Measurements from ENCODE around the gene PEX6. TPM values are rescaled to one million over a fixed set of nuclear protein-coding genes. Genes with fewer than 3 reads are reported as not detected.

The PEX6 gene
- total RNA-seq, 1 experiment from 2014 or later = 15.6 TPM

DNA sequence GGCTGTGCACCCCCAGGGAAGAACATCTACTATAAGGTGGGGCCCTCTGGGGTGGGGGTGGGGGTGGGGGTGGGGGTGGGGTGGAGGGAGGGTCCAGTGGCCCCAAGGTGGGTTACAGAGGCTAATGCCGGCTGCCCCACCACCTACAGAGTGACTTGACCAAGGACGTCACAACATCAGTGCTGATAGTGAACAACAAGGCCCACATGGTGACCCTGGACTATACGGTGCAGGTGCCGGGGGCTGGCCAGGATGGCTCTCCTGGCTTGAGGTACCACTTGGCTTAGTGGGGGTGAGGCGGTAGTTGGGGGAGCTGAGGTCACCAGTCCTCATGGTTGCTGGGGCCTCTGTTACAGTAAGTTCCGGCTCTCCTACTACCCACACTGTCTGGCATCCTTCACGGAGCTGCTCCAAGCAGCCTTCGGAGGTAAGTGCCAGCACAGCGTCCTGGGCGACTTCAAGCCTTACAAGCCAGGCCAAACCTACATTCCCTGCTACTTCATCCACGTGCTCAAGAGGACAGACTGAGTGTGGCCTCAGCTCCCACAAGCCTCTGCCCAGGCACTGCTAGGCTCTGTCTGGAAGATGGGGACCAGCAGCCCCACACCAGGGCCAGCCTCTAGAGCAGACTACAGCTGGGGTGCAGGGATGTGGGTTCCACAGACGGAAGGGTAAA lies 15.7 kb downstream of the PEX6 start:
- H3K9me3 Mint-ChIP-seq = 0 out of 5 replicates have a peak, but pooled peaks cover 0 to 2% of the 10 kb centered on the region in 2 experiments
- Histone ChIP-seq H3K18ac (ENCODE audit: insufficient read length, low read depth, low read length) (no peak overlapping the region), H3K27me3 (ENCODE audit: insufficient read depth, low read length) (peaks cover 6% of the 10 kb centered on the region; the same call in 1 of the 2 replicates), H4K20me1 (ENCODE audit: control insufficient read depth, insufficient read depth, insufficient read length) (no peaks in the 10 kb centered on the region), H3K27ac (ENCODE audit: insufficient read length, low read depth, low read length) (no peak overlapping the region), H3T11ph (ENCODE audit: low read length) (no peak overlapping the region), H2BK5ac (ENCODE audit: insufficient read length, low read length) (no peak overlapping the region), H3K23ac (ENCODE audit: insufficient read length, low read depth, low read length) (no peak overlapping the region), H4K91ac (ENCODE audit: insufficient read length, low read depth, low read length) (no peak overlapping the region), H3K14ac (ENCODE audit: insufficient read depth, low read length) (no peak overlapping the region), H4K5ac (ENCODE audit: insufficient read length, low read depth, low read length) (no peak overlapping the region), H2BK15ac (ENCODE audit: low read depth, low read length) (no peak overlapping the region), H2AFZ (ENCODE audit: low read length) (no peak overlapping the region), H2AK5ac (ENCODE audit: insufficient read length, low read length) (no peak overlapping the region), H2BK120ac (ENCODE audit: low read depth, low read length, poor library complexity, severe bottlenecking) (no peak overlapping the region), H3K56ac (ENCODE audit: insufficient read length, low read depth, low read length) (no peak overlapping the region), H2BK20ac (ENCODE audit: low read depth, low read length, poor library complexity, severe bottlenecking) (no peak overlapping the region), H3K4me1 (ENCODE audit: insufficient read depth, low read length) (no peaks in the 10 kb centered on the region), H4K8ac (replicated peaks; ENCODE audit: insufficient read length, low read depth, low read length) (no peak overlapping the region), H3K79me2 (ENCODE audit: insufficient read depth, low read length) (no peaks in the 10 kb centered on the region), H2BK12ac (ENCODE audit: insufficient read length, low read depth, low read length) (no peak overlapping the region), H3K4me2 (ENCODE audit: insufficient read depth, insufficient read length, low read length) (no peak overlapping the region), H3K23me2 (ENCODE audit: insufficient read length, low read depth, low read length, poor library complexity, severe bottlenecking) (peaks cover 10% of the 10 kb centered on the region), H3K9me3 (ENCODE audit: control insufficient read depth, low read depth, low read length) (no peaks in the 10 kb centered on the region), H3K9ac (ENCODE audit: extremely low read depth, insufficient read length, low read length) (no peak overlapping the region), H3K4ac (ENCODE audit: low read depth, low read length) (no peak overlapping the region), H3K79me1 (ENCODE audit: insufficient read depth, low read depth, low read length, poor library complexity, severe bottlenecking) (no peaks in the 10 kb centered on the region)
- no CpG with 5 or more reads among the region's 12 CpGs for WGBS (ENCODE audit: extremely low coverage, insufficient read length, low lambda C conversion rate)
- no peak overlapping the region for H3K27ac Mint-ChIP-seq
- H3K36me3 Mint-ChIP-seq (ENCODE audit: insufficient read depth in 1 of 3, low read depth in 3 of 3) = peaks cover 0 to 33% (median 14%) of the 10 kb centered on the region in 3 experiments; a peak in 5 of 7 replicates
- H3K27me3 Mint-ChIP-seq (ENCODE audit: low read depth) = peaks cover 36% of the 10 kb centered on the region
- DNase-seq = no peak
- peaks cover 12% of the 10 kb centered on the region in 2 experiments for H3K4me1 Mint-ChIP-seq
- TF ChIP-seq, protein P1, sequence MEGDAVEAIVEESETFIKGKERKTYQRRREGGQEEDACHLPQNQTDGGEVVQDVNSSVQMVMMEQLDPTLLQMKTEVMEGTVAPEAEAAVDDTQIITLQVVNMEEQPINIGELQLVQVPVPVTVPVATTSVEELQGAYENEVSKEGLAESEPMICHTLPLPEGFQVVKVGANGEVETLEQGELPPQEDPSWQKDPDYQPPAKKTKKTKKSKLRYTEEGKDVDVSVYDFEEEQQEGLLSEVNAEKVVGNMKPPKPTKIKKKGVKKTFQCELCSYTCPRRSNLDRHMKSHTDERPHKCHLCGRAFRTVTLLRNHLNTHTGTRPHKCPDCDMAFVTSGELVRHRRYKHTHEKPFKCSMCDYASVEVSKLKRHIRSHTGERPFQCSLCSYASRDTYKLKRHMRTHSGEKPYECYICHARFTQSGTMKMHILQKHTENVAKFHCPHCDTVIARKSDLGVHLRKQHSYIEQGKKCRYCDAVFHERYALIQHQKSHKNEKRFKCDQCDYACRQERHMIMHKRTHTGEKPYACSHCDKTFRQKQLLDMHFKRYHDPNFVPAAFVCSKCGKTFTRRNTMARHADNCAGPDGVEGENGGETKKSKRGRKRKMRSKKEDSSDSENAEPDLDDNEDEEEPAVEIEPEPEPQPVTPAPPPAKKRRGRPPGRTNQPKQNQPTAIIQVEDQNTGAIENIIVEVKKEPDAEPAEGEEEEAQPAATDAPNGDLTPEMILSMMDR (conservative IDR thresholded peaks at IDR 0.05) = no peak
- no peak overlapping the region for H3K4me3 Mint-ChIP-seq
